Measurements from ENCODE around the gene TANK.

TANK gene

DNA sequence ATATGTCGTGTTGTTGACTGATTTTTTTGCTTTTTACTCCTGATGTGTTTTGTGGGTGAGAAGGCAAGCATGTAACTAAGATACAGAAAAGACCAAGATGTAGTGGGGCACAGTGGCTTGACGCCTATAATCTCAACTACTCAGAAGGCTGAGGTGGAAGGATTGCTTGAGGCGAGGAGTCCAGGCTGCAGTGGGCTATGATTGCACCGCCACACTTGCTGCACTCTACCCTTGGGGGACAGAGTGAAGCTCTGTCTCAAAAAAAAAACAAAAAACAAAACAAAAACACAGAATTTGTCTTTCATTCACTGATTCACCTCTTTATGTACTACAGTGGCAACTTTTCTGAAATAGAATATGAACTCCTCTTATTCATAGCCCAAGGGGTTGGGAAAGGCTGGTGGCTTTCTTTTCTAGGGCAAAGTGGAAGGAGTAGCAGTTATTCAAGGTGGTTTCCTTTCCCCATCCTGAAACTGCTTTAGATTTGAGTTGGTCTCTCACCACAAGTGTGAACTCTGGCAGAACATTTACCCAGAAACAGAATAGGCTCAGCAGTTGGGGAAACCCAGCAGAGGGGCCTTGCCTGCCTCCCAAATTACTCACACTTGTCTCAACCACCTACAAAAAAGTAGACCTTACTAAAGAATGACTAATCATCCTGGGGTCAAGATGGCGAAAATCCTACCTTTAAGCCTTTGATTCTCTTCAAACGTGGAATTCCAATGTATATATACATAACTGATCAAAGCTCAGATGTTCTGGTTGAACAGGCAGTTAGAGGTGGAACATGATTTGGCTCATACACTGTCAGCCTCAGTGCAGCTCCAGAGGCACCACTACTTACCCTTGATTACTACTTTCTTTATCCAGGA, 6.5 kb downstream of the TANK start:
- TF ChIP-seq, protein P1, sequence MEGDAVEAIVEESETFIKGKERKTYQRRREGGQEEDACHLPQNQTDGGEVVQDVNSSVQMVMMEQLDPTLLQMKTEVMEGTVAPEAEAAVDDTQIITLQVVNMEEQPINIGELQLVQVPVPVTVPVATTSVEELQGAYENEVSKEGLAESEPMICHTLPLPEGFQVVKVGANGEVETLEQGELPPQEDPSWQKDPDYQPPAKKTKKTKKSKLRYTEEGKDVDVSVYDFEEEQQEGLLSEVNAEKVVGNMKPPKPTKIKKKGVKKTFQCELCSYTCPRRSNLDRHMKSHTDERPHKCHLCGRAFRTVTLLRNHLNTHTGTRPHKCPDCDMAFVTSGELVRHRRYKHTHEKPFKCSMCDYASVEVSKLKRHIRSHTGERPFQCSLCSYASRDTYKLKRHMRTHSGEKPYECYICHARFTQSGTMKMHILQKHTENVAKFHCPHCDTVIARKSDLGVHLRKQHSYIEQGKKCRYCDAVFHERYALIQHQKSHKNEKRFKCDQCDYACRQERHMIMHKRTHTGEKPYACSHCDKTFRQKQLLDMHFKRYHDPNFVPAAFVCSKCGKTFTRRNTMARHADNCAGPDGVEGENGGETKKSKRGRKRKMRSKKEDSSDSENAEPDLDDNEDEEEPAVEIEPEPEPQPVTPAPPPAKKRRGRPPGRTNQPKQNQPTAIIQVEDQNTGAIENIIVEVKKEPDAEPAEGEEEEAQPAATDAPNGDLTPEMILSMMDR (IDR thresholded peaks at IDR 0.05; ENCODE audit: low read depth, low read length), result no peak
- DNase-seq (ENCODE audit: low read depth in 2 of 2), result peak in 1 of 2 donors; percentile 56
- no peak overlapping the region for H3K4me3 ChIP-seq (replicated peaks in 1 of 2; ENCODE audit: low read depth in 2 of 2, low read length in 2 of 2)

DNA sequence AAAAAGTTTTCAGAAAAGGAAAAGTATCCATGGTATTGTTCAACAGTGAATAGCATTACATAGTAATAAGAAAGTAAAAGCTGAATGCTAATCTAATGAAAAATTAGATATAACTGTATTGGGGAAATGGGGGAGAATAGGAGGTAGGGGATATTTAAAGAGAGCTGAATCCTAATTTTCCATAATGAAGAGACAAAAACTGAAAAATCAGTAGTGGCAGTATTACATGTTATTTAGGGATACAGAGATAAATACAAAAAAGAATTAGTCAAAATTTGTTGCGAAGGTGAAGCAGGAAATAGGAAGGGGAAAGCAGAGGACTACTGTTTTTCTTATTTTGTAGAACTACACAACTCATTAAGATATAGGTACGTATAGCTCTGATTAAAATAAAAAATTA, 9.1 kb downstream of the TANK start:
- TF ChIP-seq, protein P1 (IDR thresholded peaks at IDR 0.05; ENCODE audit: low read depth, low read length), result no peak
- H3K4me3 ChIP-seq (replicated peaks in 1 of 2; ENCODE audit: low read depth in 2 of 2, low read length in 2 of 2), result no peak overlapping the region
- no peak for DNase-seq (ENCODE audit: low read depth in 2 of 2)

DNA sequence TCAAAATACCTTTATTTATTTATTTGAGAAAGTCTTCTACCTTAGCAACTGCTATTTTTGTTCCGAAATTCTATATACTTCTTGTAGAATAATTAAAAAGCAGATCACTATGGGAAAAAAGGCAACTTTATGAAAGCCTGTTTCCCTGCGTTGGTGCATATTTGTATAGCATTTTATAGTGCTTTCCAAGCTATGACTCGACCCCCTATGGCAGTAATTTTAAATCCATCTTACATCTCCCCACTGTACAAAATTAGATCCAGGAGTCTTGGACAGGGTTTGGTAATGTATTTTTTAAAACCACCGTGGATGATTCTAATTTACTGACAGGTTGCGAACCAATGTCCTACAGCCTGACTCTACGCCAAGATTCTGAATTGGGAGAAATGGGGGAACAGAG, 10.1 kb downstream of the TANK start:
- no peak overlapping the region for H3K4me3 ChIP-seq (replicated peaks in 1 of 2; ENCODE audit: low read depth in 2 of 2, low read length in 2 of 2)
- TF ChIP-seq, protein P1 (IDR thresholded peaks at IDR 0.05; ENCODE audit: low read depth, low read length), result no peak
- no peak for DNase-seq (ENCODE audit: low read depth in 2 of 2)

DNA sequence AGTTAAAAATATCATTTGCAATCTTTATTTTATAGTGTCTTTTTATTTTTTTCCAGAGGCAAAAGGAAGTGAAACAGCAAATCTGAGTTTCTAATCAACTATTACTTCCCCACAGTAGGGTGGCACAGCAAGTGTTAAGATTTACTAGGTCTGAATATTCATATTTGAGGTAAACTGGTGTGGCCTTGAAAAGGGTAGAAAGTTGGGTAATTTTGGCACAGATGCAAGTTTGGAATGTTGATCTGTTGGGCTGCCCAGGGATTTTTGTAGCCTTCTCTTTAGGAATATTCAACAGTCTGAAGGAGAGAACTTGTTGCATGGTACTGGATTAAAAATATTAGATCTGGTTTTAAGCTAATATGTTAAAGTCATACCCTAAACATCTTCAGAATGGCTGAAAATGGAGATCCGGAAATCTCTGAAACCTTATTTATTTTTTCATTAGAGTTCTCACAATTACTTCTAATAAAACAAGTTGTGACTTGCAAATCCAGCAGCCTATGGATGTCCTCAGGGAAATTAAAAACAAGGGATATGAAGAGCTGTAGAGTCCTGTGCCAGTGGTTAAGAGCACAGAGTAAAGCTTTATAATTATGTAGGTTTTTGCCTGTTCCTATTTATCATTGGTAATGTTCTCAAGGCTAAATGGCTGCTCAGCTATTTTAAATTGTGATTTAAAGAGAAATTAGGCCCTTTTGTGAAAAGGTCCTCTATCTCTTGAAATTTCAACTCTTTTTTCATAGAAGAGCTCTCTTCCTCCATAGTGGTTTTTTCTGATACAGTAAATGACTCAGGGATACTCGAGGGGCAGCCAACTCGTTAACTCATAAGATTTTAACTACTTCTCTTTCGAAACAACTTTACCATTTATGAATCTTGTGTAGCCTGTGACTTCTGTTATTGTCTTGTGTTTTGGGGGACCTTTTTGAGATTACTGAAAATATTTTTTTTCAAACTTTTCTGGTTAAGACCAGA, 11.0 kb downstream of the TANK start:
- TF ChIP-seq, protein P1 (IDR thresholded peaks at IDR 0.05; ENCODE audit: low read depth, low read length), result no peak
- peak; percentile 45 to 55 for DNase-seq (ENCODE audit: low read depth in 2 of 2)

DNA sequence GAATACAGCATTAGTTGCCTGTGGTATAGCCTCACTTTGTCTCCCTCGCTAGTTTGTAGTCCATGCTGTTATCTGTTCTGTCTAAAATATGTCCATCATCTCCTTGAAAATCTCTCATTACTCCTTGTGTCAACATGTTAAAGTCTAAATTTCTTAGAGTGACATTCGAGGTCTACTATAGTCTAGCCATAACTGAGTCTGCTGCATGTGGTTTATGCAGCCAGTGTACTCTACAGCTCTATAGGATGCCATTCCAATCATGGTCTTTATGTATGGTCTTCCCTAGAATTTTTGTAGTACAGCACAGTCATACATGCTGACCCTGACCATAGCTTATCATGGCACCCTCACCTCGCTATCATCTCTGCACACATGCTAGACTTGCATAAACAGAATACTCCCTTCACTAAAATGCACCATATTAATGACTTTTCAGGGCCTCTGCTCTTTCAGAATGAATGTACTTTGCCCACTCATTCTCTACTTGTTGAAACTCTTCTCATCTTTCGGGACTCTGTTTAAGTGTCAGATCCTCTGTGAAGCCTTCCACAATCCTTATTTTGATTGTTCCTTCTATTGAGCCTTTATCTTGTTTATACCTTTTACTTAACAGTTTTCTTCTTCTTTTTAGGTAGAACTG, 12.8 kb downstream of the TANK start:
- DNase-seq (ENCODE audit: low read depth in 2 of 2), result no peak
- TF ChIP-seq, protein P1 (IDR thresholded peaks at IDR 0.05; ENCODE audit: low read depth, low read length), result no peak
- H3K4me3 ChIP-seq (replicated peaks in 1 of 2; ENCODE audit: low read depth in 2 of 2, low read length in 2 of 2), result no peak overlapping the region

More for the DNA sequence above, 11.0 kb downstream of the TANK start:
- no peak overlapping the region for H3K4me3 ChIP-seq (replicated peaks in 1 of 2; ENCODE audit: low read depth in 2 of 2, low read length in 2 of 2)

DNA sequence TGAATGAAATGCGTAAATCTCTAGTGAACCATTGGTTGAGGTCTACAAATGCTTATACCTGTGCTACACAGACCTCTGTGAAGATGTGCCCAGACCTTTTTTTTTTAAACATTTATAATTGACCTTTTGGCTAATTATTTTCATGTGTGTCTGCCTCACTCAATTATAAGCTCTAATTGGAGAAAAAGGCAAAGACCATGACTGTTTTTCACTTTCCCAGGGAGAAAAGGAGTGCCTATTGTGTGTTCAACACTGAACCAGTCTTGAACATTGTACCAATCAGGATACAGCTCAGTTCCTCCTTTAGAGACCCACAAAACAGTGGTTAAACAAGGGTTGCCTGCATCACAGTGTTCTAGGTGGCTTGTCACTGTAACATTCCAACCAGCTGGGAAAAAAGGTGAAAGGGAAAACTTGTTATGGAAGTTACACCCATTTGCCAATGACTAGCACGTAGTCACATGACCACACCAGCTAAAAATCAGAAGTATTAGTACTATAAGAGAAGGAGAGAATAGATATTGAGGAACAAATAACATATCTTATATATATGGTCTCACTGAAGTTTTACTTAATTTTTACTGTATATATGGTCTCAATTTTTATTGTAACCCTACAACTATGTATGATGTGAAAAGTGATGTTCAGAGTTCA, 13.4 kb downstream of the TANK start:
- no peak overlapping the region for H3K4me3 ChIP-seq (replicated peaks in 1 of 2; ENCODE audit: low read depth in 2 of 2, low read length in 2 of 2)
- DNase-seq (ENCODE audit: low read depth in 2 of 2), result no peak
- TF ChIP-seq, protein P1 (IDR thresholded peaks at IDR 0.05; ENCODE audit: low read depth, low read length), result no peak

Measured in cardiac fibroblast (primary cell).